ENCODE data around the gene MX1.

MX1 gene

DNA sequence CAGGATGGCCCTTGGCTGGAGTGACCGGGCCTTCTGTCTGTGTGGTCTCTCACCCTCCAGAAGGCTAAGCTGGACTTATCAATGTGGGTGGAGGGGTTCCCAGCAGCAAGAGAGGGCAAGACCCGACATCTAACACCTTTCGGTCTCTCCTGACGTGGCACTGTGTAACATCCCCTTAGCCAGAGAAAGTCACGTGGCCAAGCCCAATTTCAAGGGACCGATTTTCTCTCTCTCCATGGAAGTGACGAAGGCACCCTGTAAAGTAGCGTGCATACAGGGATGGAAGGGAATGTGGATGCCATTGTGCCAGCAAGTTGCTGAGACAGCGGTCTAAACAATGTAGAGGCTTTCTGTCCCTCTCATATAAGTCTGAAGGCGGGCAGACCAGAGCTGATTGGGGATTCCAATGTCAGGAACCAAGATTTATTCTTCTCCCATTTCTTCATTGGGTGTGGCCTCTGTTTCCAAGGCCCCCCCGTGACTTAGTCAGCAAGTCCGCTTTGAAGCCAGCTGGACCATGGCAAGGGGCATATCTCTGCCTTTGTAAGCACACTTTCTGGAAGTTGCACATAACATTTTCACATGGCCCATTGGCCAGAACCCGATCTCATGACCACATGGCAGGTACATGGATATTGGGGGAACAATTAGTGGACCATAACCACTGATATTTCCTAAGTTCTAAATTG lies 12.5 kb downstream of the MX1 start:
- H3K9ac ChIP-seq (ENCODE audit: low read depth, low read length): no peak overlapping the region
- no peaks in the 10 kb centered on the region for H3K4me1 ChIP-seq (ENCODE audit: control insufficient read depth, insufficient read depth, low read length)
- H3K36me3 ChIP-seq (ENCODE audit: control insufficient read depth, insufficient read depth, low read length): peaks cover 11% of the 10 kb centered on the region
- H3K27me3 ChIP-seq (ENCODE audit: control insufficient read depth, insufficient read depth, low read length): no peaks in the 10 kb centered on the region
- H3K9me3 ChIP-seq (ENCODE audit: control insufficient read depth, insufficient read depth, low read length): no peaks in the 10 kb centered on the region
- no peak overlapping the region for H3K4me3 ChIP-seq (ENCODE audit: low read depth, low read length)

DNA sequence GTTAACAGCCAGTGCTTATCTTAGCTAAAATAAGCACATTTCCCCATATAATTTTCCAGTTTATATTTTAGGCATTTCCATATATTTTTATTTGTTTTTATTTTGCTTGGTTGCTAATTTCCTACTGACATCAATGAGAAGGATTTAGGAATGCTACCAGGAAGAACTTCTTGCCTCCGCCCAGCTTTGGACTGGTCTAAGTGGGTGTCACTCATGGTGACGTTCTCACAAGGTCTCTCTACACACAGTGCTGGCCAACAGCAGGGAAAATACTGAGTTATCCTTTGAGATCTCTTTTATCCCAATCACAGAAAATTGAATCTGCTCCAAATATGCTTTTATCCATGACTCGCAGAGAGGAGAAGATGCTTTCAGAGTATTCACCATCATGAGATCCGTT lies 13.2 kb downstream of the MX1 start:
- Histone ChIP-seq H3K9ac (ENCODE audit: low read depth, low read length) (no peak overlapping the region), H3K27me3 (ENCODE audit: control insufficient read depth, insufficient read depth, low read length) (no peaks in the 10 kb centered on the region), H3K4me1 (ENCODE audit: control insufficient read depth, insufficient read depth, low read length) (no peaks in the 10 kb centered on the region), H3K9me3 (ENCODE audit: control insufficient read depth, insufficient read depth, low read length) (no peaks in the 10 kb centered on the region), H3K4me3 (ENCODE audit: low read depth, low read length) (no peak overlapping the region), H3K36me3 (ENCODE audit: control insufficient read depth, insufficient read depth, low read length) (peaks cover 11% of the 10 kb centered on the region)

DNA sequence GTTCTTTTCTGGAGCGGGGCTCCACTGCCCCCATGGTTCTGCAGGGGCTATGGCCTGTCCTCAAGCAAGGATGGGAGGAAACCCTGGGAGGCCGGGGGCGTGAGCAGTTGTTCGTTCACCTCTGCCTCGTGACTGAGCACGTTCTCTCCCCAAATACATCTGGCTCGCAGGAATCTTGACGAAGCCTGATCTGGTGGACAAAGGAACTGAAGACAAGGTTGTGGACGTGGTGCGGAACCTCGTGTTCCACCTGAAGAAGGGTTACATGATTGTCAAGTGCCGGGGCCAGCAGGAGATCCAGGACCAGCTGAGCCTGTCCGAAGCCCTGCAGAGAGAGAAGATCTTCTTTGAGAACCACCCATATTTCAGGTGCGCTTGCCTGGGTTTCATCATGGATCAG lies 15.5 kb downstream of the MX1 start:
- Histone ChIP-seq H3K9ac (ENCODE audit: low read depth, low read length) (no peak overlapping the region), H3K4me1 (ENCODE audit: control insufficient read depth, insufficient read depth, low read length) (no peaks in the 10 kb centered on the region)

DNA sequence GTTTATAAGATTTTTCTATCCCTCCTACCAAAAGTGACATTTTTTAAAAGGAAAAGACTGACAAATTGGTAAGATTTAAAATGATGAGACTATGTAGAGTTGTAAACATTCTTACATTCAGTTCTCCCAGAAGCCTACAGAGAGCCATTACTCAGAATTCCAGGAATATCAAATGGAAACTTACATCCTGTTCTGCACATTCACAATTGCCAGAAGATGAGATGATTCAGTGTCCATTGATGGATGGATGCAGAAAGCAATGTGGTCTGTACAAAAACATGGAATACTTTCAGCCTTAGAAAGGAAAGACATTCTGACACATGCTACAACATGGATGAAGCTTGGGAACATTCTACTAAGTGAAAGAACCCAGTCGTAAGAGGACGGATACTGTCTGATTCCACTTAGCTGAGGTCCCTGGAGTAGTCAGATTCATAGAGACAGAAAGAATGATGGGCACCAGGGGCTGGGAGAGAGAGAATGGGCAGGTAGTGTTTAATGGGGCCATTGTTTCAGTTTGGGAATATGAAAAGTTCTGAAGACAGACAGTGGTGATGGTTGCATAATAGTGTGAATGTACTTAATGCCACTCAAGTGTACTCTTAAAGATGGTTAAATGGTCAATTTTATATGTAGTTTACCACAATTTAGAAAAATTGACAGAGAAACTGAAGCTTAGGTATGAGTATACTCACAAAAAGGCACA lies 16.6 kb downstream of the MX1 start:
- H3K4me3 ChIP-seq (ENCODE audit: low read depth, low read length): no peak overlapping the region
- H3K9me3 ChIP-seq (ENCODE audit: control insufficient read depth, insufficient read depth, low read length): no peaks in the 10 kb centered on the region
- H3K36me3 ChIP-seq (ENCODE audit: control insufficient read depth, insufficient read depth, low read length): peaks cover 6% of the 10 kb centered on the region
- H3K9ac ChIP-seq (ENCODE audit: low read depth, low read length): no peak overlapping the region
- no peaks in the 10 kb centered on the region for H3K4me1 ChIP-seq (ENCODE audit: control insufficient read depth, insufficient read depth, low read length)
- H3K27me3 ChIP-seq (ENCODE audit: control insufficient read depth, insufficient read depth, low read length): no peaks in the 10 kb centered on the region

More for the DNA sequence above, 15.5 kb downstream of the MX1 start:
- no peak overlapping the region for H3K4me3 ChIP-seq (ENCODE audit: low read depth, low read length)
- no peaks in the 10 kb centered on the region for H3K9me3 ChIP-seq (ENCODE audit: control insufficient read depth, insufficient read depth, low read length)
- peaks cover 8% of the 10 kb centered on the region for H3K36me3 ChIP-seq (ENCODE audit: control insufficient read depth, insufficient read depth, low read length)
- H3K27me3 ChIP-seq (ENCODE audit: control insufficient read depth, insufficient read depth, low read length): no peaks in the 10 kb centered on the region

DNA sequence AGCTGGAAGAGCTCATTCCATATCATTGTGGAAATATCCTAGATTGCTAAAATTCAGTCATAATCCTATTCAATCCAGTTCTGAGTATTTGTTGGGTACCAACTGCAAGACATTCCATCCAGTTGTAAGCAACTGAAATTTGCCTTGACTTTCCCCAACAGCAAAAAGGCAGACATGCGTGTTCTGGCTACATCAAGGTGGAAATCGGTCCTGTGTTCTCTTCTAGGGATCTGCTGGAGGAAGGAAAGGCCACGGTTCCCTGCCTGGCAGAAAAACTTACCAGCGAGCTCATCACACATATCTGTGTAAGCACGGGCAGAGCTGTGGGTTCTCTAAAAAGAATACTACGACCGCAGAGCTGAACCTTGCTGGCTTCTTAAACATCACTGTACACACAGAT lies 17.5 kb downstream of the MX1 start:
- Histone ChIP-seq H3K4me3 (ENCODE audit: low read depth, low read length) (no peak overlapping the region), H3K27me3 (ENCODE audit: control insufficient read depth, insufficient read depth, low read length) (no peaks in the 10 kb centered on the region), H3K36me3 (ENCODE audit: control insufficient read depth, insufficient read depth, low read length) (peaks cover 6% of the 10 kb centered on the region), H3K9ac (ENCODE audit: low read depth, low read length) (no peak overlapping the region), H3K4me1 (ENCODE audit: control insufficient read depth, insufficient read depth, low read length) (no peaks in the 10 kb centered on the region), H3K9me3 (ENCODE audit: control insufficient read depth, insufficient read depth, low read length) (no peaks in the 10 kb centered on the region)

DNA sequence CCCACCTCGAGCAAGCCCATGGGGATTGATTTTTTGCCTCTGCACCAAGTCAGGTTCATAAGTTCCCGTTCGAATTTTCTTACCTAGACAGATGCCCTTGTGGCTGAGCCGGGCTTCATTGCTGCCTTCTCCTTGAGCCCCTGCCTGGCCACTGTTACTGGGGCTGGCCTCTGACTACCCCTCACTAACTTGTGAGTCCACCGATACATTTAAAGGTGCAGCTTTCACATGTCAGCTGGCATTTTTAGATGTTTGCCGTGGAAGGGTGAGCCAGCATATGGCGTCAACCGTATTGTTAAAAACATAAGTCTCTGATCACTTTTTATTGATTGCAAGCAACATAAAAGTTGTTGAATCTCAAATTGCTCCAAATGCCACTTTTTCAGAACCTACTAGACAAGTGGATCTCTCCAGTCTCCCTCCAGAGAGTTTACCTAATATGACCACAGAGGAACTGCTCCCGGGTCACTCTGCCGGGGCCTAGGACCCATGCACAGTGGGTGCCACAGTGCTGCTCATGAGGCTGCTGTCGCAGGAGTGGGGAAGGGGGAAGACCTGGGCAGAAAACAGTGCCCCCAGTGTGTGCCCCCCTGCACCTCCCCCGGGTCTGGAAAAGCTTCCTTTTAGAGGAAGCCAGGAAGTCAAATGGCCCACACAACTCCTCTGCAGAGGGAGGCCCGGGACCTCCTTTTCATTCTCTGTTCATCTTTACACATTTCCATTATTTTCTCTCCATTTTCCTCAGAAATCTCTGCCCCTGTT lies 18.8 kb downstream of the MX1 start:
- Histone ChIP-seq H3K9me3 (ENCODE audit: control insufficient read depth, insufficient read depth, low read length) (no peaks in the 10 kb centered on the region), H3K9ac (ENCODE audit: low read depth, low read length) (no peak overlapping the region), H3K27me3 (ENCODE audit: control insufficient read depth, insufficient read depth, low read length) (no peaks in the 10 kb centered on the region), H3K4me3 (ENCODE audit: low read depth, low read length) (no peak overlapping the region), H3K36me3 (ENCODE audit: control insufficient read depth, insufficient read depth, low read length) (peaks cover 6% of the 10 kb centered on the region), H3K4me1 (ENCODE audit: control insufficient read depth, insufficient read depth, low read length) (no peaks in the 10 kb centered on the region)

DNA sequence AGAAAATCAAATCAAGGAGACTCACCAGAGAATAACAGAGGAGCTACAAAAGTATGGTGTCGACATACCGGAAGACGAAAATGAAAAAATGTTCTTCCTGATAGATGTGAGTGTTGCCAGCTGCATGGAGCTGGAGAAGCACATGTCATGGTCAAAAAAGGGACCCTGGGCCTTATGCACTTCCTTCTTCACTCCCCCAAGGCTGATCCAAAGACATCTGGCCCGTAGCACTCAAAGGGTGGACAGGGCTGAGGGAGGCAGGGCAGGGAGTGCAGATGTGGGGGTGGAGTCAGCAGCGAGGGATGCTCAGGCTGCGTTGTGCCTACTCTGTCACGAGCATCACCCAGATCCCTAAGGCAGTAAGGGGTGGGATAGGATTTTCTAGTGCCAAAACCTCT lies 19.4 kb downstream of the MX1 start:
- Histone ChIP-seq H3K4me1 (ENCODE audit: control insufficient read depth, insufficient read depth, low read length) (no peaks in the 10 kb centered on the region), H3K4me3 (ENCODE audit: low read depth, low read length) (no peak overlapping the region), H3K9ac (ENCODE audit: low read depth, low read length) (no peak overlapping the region), H3K36me3 (ENCODE audit: control insufficient read depth, insufficient read depth, low read length) (peaks cover 6% of the 10 kb centered on the region), H3K27me3 (ENCODE audit: control insufficient read depth, insufficient read depth, low read length) (no peaks in the 10 kb centered on the region), H3K9me3 (ENCODE audit: control insufficient read depth, insufficient read depth, low read length) (no peaks in the 10 kb centered on the region)

DNA sequence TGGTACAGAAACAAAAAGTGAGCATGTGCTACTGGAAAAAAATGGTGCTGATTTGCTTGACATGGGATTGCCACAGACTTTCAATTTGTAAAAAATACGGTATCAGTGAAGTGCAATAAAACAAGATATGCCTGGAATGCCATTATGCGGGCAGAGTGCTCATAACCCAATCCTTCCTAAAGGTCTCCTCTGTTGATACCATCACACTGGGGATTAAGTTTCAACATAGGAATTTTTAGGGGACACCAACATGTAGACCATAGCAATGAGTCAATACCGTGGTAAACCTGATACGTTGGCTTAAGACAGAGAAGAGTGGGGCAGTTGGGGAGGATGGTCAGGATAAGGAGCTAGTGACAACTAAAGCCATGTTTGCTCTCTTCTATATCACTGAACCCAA lies 20.5 kb downstream of the MX1 start:
- Histone ChIP-seq H3K4me1 (ENCODE audit: control insufficient read depth, insufficient read depth, low read length) (no peaks in the 10 kb centered on the region), H3K27me3 (ENCODE audit: control insufficient read depth, insufficient read depth, low read length) (no peaks in the 10 kb centered on the region), H3K4me3 (ENCODE audit: low read depth, low read length) (no peak overlapping the region), H3K9me3 (ENCODE audit: control insufficient read depth, insufficient read depth, low read length) (no peaks in the 10 kb centered on the region), H3K36me3 (ENCODE audit: control insufficient read depth, insufficient read depth, low read length) (peaks cover 2% of the 10 kb centered on the region), H3K9ac (ENCODE audit: low read depth, low read length) (no peak overlapping the region)

DNA sequence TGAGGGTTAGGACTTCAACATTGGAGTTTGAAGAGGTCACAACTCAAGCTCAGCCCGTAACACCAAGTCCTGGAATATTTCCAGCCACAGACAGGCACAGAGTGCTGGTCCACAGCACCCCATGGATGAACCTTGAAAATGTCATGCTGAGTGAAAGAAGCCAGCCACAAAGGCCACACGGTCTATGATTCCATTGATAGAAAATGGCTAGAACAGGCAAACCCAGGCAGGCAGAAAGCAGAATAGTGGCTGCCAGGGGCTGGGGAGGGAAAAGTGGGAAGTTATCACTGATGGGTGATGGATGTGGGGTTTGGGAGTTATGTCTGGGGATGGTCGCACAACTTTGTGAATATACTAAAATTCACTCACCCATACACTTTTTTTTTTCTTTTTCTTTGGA lies 21.3 kb downstream of the MX1 start:
- H3K27me3 ChIP-seq (ENCODE audit: control insufficient read depth, insufficient read depth, low read length): no peaks in the 10 kb centered on the region
- H3K9ac ChIP-seq (ENCODE audit: low read depth, low read length): no peak overlapping the region
- H3K4me1 ChIP-seq (ENCODE audit: control insufficient read depth, insufficient read depth, low read length): no peaks in the 10 kb centered on the region
- H3K36me3 ChIP-seq (ENCODE audit: control insufficient read depth, insufficient read depth, low read length): peaks cover 2% of the 10 kb centered on the region
- no peak overlapping the region for H3K4me3 ChIP-seq (ENCODE audit: low read depth, low read length)
- no peaks in the 10 kb centered on the region for H3K9me3 ChIP-seq (ENCODE audit: control insufficient read depth, insufficient read depth, low read length)

DNA sequence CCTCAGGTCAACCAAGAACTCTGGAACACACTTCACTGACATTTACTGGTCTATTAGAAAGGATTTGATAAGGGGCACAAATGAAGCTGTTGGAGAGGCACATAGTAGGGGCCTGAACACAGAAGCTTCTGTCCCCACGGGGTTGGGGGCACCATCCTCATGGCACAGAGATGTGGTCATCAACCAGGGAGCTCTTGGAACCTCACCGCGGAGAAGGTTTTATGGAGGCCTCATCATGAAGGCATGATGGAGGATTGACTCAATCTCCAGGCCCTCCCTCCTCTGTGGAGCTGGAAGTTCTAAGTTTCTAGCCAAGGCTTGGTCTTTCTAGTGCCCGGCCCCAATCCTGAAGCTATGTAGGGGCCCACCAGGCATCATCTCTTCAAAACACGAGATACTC lies 23.6 kb downstream of the MX1 start:
- Histone ChIP-seq H3K9ac (ENCODE audit: low read depth, low read length) (no peak overlapping the region), H3K4me1 (ENCODE audit: control insufficient read depth, insufficient read depth, low read length) (peaks cover 7% of the 10 kb centered on the region), H3K4me3 (ENCODE audit: low read depth, low read length) (no peak overlapping the region), H3K36me3 (ENCODE audit: control insufficient read depth, insufficient read depth, low read length) (peaks cover 2% of the 10 kb centered on the region), H3K9me3 (ENCODE audit: control insufficient read depth, insufficient read depth, low read length) (no peaks in the 10 kb centered on the region), H3K27me3 (ENCODE audit: control insufficient read depth, insufficient read depth, low read length) (no peaks in the 10 kb centered on the region)

DNA sequence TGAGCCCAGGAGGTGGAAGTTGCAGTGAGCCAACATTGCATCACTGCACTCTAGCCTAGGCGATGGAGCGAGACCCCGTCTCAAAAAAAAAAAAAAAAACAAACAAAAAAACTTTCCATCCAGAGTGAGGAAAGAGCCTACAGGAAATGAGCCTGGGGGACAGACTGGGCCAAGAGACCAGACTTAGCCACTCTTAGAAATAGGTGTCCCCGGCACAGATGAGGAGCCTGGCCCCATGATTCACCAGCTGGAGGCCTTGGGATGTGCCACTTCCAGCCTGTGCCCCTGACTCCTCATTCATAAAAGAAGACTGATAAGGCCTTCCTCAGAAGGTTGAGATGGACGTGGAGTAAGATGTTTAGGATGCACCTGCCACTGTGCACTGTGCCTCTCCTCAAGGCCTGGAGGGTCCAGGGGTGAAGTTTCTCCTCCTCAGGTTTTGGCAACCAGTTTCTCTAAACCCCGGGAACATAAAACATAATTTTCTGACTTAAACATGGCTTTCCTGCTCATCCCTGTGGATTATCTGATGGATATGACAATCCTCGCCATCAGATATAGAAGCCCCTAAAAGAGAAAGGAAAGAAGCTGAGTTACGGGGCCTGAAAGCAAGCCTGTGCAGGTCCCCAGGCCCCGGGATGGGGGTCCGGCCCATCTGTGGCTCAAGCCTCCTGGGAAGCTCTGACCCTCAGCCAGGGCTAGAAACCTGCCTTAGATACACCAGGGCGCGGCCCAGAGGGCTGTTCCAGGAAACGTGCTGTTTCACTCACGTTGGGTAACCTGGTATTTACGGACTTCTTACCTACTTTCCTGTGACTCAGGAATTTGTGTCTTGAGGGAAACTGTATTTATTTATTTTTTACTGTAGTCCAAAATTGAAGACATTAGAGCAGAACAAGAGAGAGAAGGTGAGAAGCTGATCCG lies 26.0 kb downstream of the MX1 start:
- Histone ChIP-seq H3K36me3 (ENCODE audit: control insufficient read depth, insufficient read depth, low read length) (no peaks in the 10 kb centered on the region), H3K9me3 (ENCODE audit: control insufficient read depth, insufficient read depth, low read length) (no peaks in the 10 kb centered on the region), H3K4me3 (ENCODE audit: low read depth, low read length) (no peak overlapping the region), H3K4me1 (ENCODE audit: control insufficient read depth, insufficient read depth, low read length) (peaks cover 7% of the 10 kb centered on the region), H3K9ac (ENCODE audit: low read depth, low read length) (no peak overlapping the region), H3K27me3 (ENCODE audit: control insufficient read depth, insufficient read depth, low read length) (no peaks in the 10 kb centered on the region)
